Brain microvascular endothelial cell (primary cell): ENCODE data around the gene LAMTOR4.
A peak's percentile ranks its signal among the peaks of the same experiment; 100 is the strongest.
"Not testable (repeated sequence)": the region's sequence is repeated elsewhere in the genome, so short reads cannot be mapped to it uniquely, and the experiment has no call there.

ENCODE experiments used
- DNase-seq: peaks from one replicate; pipeline ENCODE4 v3.0.0-alpha.2; 2020
- H3K27ac ChIP-seq: fragments of 250-450 bp; sonication (Bioruptor Pico); 2 replicates; pipeline ENCODE4 v1.5.1; 2020; ENCODE audit warnings: mild to moderate bottlenecking, moderate library complexity
- H3K27me3 ChIP-seq: fragments of 250-450 bp; sonication (Bioruptor Pico); replicated peaks from 2 replicates; pipeline ENCODE4 v1.5.1; 2020; ENCODE audit warnings: mild to moderate bottlenecking
- H3K36me3 ChIP-seq: fragments of 250-450 bp; sonication (Bioruptor Pico); replicated peaks from 2 replicates; pipeline ENCODE4 v1.5.1; 2020; ENCODE audit warnings: mild to moderate bottlenecking
- H3K4me3 ChIP-seq: 2 replicates; pipeline ENCODE4 v1.5.1; 2011; ENCODE audit warnings: low read depth, mild to moderate bottlenecking, control low read depth, low read length, moderate library complexity
- in situ Hi-C: cut with HindIII; loops from 2 replicates; pipeline ENCODE4 v1.10.0; 2017; ENCODE audit warnings: low sequenced_read_pairs, low pct_ligation_motif_present
- TF ChIP-seq, protein P1 (sequence below): IDR thresholded peaks from 2 replicates; pipeline ENCODE4 v1.5.1; 2011; ENCODE audit warnings: low read depth, mild to moderate bottlenecking, moderate library complexity, low read length, control low read depth, inconsistent platforms; ENCODE audit errors: missing control alignments

LAMTOR4 gene

DNA sequence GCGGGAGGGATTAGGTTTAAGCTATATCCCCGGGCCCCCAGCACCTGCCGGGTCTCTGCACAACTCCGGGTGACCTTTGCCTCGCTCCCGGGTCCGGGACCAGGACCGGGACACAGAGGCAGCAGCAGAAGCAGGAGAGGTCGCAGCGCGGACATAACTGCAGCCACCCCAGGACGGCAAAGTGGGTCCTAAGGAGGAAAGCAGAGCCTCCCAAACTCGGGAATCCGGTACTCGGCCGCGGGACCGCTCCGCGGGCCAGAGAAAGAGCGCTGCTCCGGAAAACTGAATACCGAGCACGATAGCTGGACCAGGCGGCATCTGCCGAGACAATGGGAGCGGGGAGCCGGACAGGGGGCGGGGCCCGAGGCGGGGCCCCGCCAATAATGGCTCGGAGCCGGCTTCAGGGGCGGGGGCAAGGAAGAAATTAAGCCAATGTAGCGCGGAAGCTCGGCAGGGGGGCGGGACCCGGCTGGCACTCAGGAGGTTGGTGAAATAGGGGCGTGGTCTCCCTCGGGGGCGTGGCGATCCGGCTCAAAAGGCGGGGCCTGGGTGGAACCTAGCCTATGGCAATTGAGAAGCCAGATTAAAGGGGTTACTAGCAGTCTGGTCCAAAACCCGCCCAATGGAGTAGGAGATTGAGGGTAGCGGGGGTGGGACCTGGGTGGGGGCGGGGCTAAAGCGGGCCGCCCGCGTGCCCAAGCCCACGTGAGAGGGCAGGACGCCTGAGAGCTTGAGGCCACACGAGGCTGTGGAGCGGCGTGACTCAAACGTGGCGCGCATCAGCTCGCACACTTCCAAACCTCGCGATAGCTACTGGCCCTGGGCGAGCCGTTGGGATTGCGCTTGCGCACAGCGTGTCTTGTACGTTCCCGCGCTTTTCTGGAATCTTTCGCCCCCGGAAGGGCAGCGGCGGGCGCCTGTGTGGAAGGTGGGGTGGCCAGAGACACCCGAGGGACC is 28.6 kb downstream of the LAMTOR4 start, which contains the start of the genes GPC2 and STAG3:
GPC2 (minus strand) TSS at position 337 of the 957 bp plus-strand sequence; CDS start at position 155, 182 bp downstream.
STAG3 (plus strand) TSS at position 874 of the 957 bp plus-strand sequence. CDS start 2,639 bp downstream, outside the sequence.
- in situ Hi-C loops = no loop called here
- TF ChIP-seq, protein P1, sequence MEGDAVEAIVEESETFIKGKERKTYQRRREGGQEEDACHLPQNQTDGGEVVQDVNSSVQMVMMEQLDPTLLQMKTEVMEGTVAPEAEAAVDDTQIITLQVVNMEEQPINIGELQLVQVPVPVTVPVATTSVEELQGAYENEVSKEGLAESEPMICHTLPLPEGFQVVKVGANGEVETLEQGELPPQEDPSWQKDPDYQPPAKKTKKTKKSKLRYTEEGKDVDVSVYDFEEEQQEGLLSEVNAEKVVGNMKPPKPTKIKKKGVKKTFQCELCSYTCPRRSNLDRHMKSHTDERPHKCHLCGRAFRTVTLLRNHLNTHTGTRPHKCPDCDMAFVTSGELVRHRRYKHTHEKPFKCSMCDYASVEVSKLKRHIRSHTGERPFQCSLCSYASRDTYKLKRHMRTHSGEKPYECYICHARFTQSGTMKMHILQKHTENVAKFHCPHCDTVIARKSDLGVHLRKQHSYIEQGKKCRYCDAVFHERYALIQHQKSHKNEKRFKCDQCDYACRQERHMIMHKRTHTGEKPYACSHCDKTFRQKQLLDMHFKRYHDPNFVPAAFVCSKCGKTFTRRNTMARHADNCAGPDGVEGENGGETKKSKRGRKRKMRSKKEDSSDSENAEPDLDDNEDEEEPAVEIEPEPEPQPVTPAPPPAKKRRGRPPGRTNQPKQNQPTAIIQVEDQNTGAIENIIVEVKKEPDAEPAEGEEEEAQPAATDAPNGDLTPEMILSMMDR = no peak

DNA sequence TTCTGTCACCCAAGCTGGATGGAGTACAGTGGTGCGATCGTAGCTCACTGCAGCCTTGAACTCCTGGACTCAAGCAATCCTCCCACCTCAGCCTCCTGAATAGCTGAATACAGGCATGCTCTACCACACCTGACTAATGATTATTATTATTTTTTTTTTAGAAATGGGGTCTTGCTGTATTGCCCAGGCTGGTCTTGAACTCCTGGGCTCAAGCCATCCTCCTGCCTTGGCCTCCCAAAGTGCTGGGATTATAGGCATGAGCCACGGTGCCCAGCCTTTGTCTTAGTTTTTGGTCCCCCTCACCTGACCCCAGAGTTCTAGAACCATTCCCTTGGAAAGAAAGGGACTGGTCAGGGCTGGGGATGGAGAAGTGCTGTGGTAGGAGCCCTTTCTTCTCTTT is 31.4 kb downstream of the LAMTOR4 start:
- H3K4me3 ChIP-seq, H3K27me3 ChIP-seq, in situ Hi-C loops, H3K36me3 ChIP-seq, H3K27ac ChIP-seq, DNase-seq: not testable (repeated sequence)

More for the DNA sequence above, 28.6 kb downstream of the LAMTOR4 start, which contains the start of the genes GPC2 and STAG3:
- peak; percentile 99 for DNase-seq
- peak within 1 kb of the TSS; percentile 84 for H3K4me3 ChIP-seq
- H3K27me3 ChIP-seq = no peaks in the 10 kb centered on the region
- H3K36me3 ChIP-seq = no peaks in the 10 kb centered on the region
- H3K27ac ChIP-seq = no peak within 1 kb of the TSS

DNA sequence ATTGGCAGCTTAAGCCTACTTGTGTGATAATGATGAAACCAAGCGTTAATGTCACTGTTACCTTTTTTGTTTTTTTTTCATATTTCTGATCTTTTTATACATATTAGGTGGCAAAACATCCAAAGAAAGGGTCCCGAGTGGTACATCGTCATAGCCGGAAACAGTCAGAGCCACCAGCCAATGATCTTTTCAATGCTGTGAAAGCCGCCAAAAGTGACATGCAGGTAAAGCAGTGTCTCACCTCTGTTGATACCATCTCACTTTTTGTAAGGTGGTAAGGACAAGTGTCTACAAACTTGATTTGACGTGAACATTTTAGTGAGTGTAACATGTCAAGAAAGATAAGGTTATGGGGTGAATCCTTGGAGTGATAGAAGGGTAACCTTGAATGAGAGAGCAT is 33.9 kb downstream of the LAMTOR4 start:
- H3K4me3 ChIP-seq, H3K36me3 ChIP-seq, in situ Hi-C loops, H3K27me3 ChIP-seq, DNase-seq, H3K27ac ChIP-seq: not testable (repeated sequence)

DNA sequence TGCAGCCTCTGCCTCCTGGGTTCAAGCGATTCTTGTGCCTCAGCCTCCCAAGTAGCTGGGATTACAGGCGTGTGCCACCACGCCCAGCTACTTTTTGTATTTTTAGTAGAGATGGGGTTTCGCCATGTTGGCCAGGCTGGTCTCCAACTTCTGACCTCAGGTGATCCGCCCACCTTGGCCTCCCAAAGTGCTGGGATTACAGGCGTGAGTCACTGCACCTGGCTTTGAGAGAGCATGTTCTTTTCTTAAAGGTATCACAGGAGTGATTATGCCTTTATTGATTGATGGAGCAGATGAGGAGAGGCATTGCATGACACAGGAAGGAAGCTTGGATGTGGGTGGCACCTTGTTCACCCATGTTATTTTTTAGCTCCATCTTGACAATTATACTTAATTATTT is 34.4 kb downstream of the LAMTOR4 start:
- H3K27me3 ChIP-seq, H3K27ac ChIP-seq, in situ Hi-C loops, H3K4me3 ChIP-seq, H3K36me3 ChIP-seq, DNase-seq: not testable (repeated sequence)

DNA sequence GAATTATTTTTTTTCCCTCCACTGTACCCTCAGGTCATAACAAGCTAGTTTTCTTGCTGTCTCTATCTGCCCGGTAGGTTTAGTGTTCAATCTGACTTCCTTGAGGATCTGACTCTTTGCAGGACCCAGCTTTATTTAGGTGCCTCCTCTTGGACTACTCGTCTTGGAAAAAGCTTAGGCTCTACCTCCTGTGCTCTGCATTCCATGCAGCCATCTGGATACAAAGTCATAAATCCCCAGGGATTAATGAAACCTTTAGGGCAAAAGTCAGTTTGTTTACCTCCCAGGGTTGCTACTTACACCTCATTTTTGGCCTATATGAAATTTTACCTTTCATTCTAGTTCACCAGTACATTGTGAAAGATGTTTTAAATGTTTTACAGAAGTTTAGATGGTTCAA is 37.0 kb downstream of the LAMTOR4 start:
- H3K27ac ChIP-seq = no peak overlapping the region
- TF ChIP-seq, protein P1 = no peak
- DNase-seq = no peak
- no peak overlapping the region for H3K4me3 ChIP-seq
- in situ Hi-C loops = no loop called here
- H3K36me3 ChIP-seq = no peaks in the 10 kb centered on the region
- H3K27me3 ChIP-seq = no peaks in the 10 kb centered on the region

DNA sequence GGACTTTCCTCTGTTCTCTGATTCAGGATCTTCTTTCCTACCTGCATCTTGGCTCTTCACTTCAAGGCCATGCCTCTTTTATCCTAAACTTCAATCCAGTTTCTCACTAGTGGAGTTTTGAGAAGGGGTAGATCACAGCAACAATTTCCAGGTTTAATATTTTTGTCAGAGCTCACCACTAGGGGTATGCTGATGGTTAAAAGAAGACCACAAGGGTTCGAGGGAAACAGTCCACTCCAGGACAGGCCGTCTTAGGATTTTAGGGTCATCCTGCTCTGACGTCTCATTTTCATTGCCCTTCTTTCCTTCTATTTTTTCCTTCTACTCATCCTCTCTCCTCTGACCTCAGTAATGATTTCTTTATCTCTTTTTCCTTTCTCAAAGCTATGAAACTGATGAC is 40.3 kb downstream of the LAMTOR4 start:
- no peak for DNase-seq
- Histone ChIP-seq H3K27ac (no peak overlapping the region), H3K36me3 (no peaks in the 10 kb centered on the region), H3K4me3 (no peak overlapping the region), H3K27me3 (no peaks in the 10 kb centered on the region)
- in situ Hi-C loops = no loop called here
- TF ChIP-seq, protein P1 = peak; percentile 35

DNA sequence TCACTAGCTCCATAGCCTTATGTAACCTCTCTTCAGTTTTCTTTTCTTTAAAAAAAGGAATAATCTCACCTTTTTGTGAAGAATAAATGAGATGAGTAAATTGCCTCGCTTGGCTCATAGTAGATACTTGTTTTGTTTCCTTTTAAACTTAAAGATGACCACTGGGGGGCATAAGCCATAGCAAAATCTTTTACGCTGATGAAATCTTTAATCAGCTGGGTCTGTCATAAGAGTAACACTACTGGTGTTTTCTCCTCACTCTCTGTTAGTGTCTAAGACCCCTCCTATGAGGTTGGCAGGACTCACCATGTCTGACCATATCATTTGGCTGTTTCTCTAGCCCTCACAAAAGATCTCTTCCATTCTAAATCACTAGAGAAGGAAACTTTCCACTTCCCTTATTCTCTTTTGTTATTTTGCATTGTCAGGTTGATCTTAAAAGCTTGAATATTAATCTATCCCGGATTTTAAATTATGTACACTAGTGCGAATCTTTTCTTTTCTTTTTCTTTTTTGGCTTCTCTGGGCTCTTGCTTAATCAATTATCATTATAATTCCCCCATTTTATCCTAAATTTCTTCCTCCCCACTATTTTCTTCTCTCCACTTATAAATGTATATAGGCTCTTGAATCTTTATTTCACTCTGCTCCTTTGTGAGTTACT is 41.5 kb downstream of the LAMTOR4 start:
- DNase-seq = peak; percentile 20
- no peak overlapping the region for H3K27ac ChIP-seq
- in situ Hi-C loops = no loop called here
- TF ChIP-seq, protein P1 = peak; percentile 30
- no peaks in the 10 kb centered on the region for H3K36me3 ChIP-seq
- no peak overlapping the region for H3K4me3 ChIP-seq
- no peaks in the 10 kb centered on the region for H3K27me3 ChIP-seq
